HepG2 (cell line): ENCODE data around the gene SOX13. TPM values are rescaled to one million over a fixed set of nuclear protein-coding genes. Genes with fewer than 3 reads are reported as not detected.

ENCODE experiments used
- CBX5 ChIP-seq: sonication (generic); formaldehyde crosslinking; IDR thresholded peaks from 2 replicates; pipeline ENCODE4 v1.4.0; 2020; ENCODE audit warnings: missing genetic modification reagents, borderline replicate concordance
- CENPT ChIP-seq: sonication (generic); formaldehyde crosslinking; IDR thresholded peaks from 2 replicates; pipeline ENCODE4 v1.8.0; 2022; ENCODE audit warnings: low read depth, mild to moderate bottlenecking, moderate library complexity, missing genetic modification reagents
- JUN ChIP-seq: sonication (generic); formaldehyde crosslinking; IDR thresholded peaks from 2 replicates; pipeline ENCODE4 v1.4.0; 2020; ENCODE audit warnings: mild to moderate bottlenecking, missing genetic modification reagents
- NRL ChIP-seq: sonication (generic); formaldehyde crosslinking; IDR thresholded peaks from 2 replicates; pipeline ENCODE4 v1.5.0; 2020; ENCODE audit warnings: missing genetic modification reagents, mild to moderate bottlenecking, moderate library complexity, borderline replicate concordance
- PHF8 ChIP-seq: sonication (generic); formaldehyde crosslinking; IDR thresholded peaks from 2 replicates; pipeline ENCODE4 v1.5.0; 2020; ENCODE audit warnings: missing genetic modification reagents
- POGZ ChIP-seq: sonication (generic); formaldehyde crosslinking; IDR thresholded peaks from 2 replicates; pipeline ENCODE4 v1.4.0; 2020; ENCODE audit warnings: mild to moderate bottlenecking, missing genetic modification reagents
- TEAD3 ChIP-seq: optimal IDR thresholded peaks from 2 replicates; pipeline ENCODE3; 2016; ENCODE audit warnings: borderline replicate concordance
- TGIF2 ChIP-seq: IDR thresholded peaks from 2 replicates; pipeline ENCODE4 v1.6.1; 2016; ENCODE audit warnings: control low read depth, missing compliant biosample characterization
- ZFP37 ChIP-seq: sonication (generic); formaldehyde crosslinking; IDR thresholded peaks from 2 replicates; pipeline ENCODE4 v1.4.0; 2020; ENCODE audit warnings: missing genetic modification reagents, borderline replicate concordance
- ZNF207 ChIP-seq: fragments of 450-650 bp; IDR thresholded peaks from 2 replicates; pipeline ENCODE4 v1.6.1; 2016; ENCODE audit warnings: antibody characterized with exemption, borderline replicate concordance
- ZNF30 ChIP-seq: sonication (generic); formaldehyde crosslinking; IDR thresholded peaks from 2 replicates; pipeline ENCODE4 v1.5.0; 2020; ENCODE audit warnings: mild to moderate bottlenecking, missing genetic modification reagents
- ZNF446 ChIP-seq: sonication (generic); formaldehyde crosslinking; IDR thresholded peaks from 2 replicates; pipeline ENCODE4 v1.5.0; 2020; ENCODE audit warnings: mild to moderate bottlenecking, missing genetic modification reagents
- ZNF615 ChIP-seq: sonication (generic); formaldehyde crosslinking; IDR thresholded peaks from 2 replicates; pipeline ENCODE4 v1.5.0; 2020; ENCODE audit warnings: mild to moderate bottlenecking, missing genetic modification reagents, borderline replicate concordance
- ZNF670 ChIP-seq: sonication (generic); formaldehyde crosslinking; IDR thresholded peaks from 2 replicates; pipeline ENCODE4 v1.8.0; 2022; ENCODE audit warnings: mild to moderate bottlenecking, missing genetic modification reagents, borderline replicate concordance
- ZNF713 ChIP-seq: sonication (generic); formaldehyde crosslinking; IDR thresholded peaks from 2 replicates; pipeline ENCODE4 v1.4.0; 2020; ENCODE audit warnings: mild to moderate bottlenecking, missing genetic modification reagents
- ZNF788 ChIP-seq: sonication (generic); formaldehyde crosslinking; IDR thresholded peaks from 2 replicates; pipeline ENCODE4 v1.5.0; 2020; ENCODE audit warnings: mild to moderate bottlenecking, missing genetic modification reagents, borderline replicate concordance
- polyA plus RNA-seq, 8 experiments: library from polyadenylated mRNA; depleted of rRNA in 3 of 8; stranded (reverse) in 7 of 8; unstranded in 1 of 8; fragments of >200 nt; fragmentation: Illumina TruSeq in 4 of 8; extraction: Trizol in 4 of 8; gene quantifications; 2 replicates each; pipeline versions ENCODE4 v1.2.1 to v1.2.3, GENCODE V29; 2011 to 2016; ENCODE audit warnings: low read depth in 4 of 8, missing spikeins in 1 of 8, mixed read lengths in 1 of 8; ENCODE audit not compliant: insufficient read depth in 1 of 8
- total RNA-seq, 5 experiments: library from RNA; depleted of rRNA; stranded (reverse); fragments of >200 nt; fragmentation: Illumina TruSeq; extraction: Trizol; gene quantifications; 2 replicates each; pipeline ENCODE4 v1.2.3, GENCODE V29; 2016; ENCODE audit warnings: low read depth in 1 of 5
- TF ChIP-seq, protein P1 (sequence below): sonication (generic); formaldehyde crosslinking; IDR thresholded peaks from 2 replicates; pipeline ENCODE4 v1.5.0; 2020; ENCODE audit warnings: mild to moderate bottlenecking, missing genetic modification reagents
- TF ChIP-seq, protein P2 (sequence below): IDR thresholded peaks from 2 replicates; pipeline ENCODE4 v1.6.1; 2016; ENCODE audit warnings: missing genetic modification reagents, missing compliant biosample characterization
- TF ChIP-seq, protein P3 (sequence below): sonication (generic); formaldehyde crosslinking; IDR thresholded peaks from 2 replicates; pipeline ENCODE4 v1.4.0; 2020; ENCODE audit warnings: missing genetic modification reagents
- TF ChIP-seq, protein P4 (sequence below): sonication (generic); formaldehyde crosslinking; IDR thresholded peaks from 2 replicates; pipeline ENCODE4 v1.4.0; 2020; ENCODE audit warnings: mild to moderate bottlenecking, missing genetic modification reagents
- TF ChIP-seq, protein P5 (sequence below): sonication (generic); formaldehyde crosslinking; IDR thresholded peaks from 2 replicates; pipeline ENCODE4 v1.8.1; 2023; ENCODE audit warnings: mild to moderate bottlenecking, missing genetic modification reagents

SOX13 gene
- total and polyA plus RNA-seq, 2 of the 13 experiments (the other 11 are each of a cell fraction or from before 2014, with no cell fraction given) = 13.3 to 15.8 TPM

DNA sequence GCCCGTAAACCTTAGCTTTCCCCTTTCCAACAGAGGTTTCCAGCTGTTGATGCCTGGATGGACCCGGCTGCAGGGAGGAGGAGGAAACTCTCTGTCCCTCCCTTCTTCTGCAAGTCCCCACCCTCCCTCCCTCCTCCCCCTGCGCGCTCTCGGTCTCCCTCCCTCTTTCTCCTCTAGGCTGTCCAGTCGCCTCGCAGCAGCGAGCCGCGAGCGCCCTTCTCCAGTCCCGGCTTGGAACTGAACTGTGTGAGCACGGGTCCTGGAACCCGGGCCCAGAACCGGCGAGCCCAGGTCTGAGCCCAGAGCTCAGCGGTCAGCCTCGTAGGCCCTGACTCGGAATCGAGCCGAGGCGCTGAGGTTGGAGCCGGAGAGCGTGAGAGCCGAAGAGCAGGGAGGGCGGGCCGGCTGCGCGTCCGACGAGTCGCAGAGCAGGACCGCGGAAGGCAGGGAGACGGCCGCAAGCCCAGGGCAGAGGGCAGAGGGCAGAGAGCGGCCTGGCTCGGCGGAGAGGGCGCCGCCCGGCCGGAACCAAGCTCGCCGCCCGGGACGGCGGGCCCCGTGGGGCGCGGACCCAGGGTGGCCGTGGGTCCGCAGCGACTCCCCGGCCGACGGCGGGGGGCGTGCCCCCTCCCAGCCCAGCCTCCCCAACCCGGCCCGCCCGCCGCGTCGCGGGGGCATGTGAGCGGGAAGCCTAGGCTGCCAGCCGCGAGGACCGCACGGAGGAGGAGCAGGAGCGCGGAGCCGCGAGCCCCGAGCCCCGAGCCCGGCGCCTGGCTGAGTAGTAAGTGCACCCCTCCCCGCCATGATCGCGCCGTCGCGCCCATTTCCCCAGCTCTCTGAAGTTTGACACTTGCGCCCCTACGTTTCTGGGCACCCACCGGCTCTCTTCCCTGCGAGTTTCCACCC, at the start of gene SOX13 (continued):
- no peak for TF ChIP-seq CENPT (CRISPR knock-in tag)
- no peak for TF ChIP-seq ZNF30 (CRISPR knock-in tag)
- peak; percentile 70; the same call in 1 of the 2 replicates for TF ChIP-seq TGIF2 (CRISPR knock-in tag)
- TF ChIP-seq POGZ (CRISPR knock-in tag) = peak; percentile 72
- peak; percentile 68; the same call in 1 of the 2 replicates for TF ChIP-seq ZNF446 (CRISPR knock-in tag)
- TF ChIP-seq ZNF670 (CRISPR knock-in tag) = no peak
- TF ChIP-seq ZNF788 (CRISPR knock-in tag) = 0 out of 2 replicates have a peak, but pooled peaks have one; percentile 64
- TF ChIP-seq, protein P1, sequence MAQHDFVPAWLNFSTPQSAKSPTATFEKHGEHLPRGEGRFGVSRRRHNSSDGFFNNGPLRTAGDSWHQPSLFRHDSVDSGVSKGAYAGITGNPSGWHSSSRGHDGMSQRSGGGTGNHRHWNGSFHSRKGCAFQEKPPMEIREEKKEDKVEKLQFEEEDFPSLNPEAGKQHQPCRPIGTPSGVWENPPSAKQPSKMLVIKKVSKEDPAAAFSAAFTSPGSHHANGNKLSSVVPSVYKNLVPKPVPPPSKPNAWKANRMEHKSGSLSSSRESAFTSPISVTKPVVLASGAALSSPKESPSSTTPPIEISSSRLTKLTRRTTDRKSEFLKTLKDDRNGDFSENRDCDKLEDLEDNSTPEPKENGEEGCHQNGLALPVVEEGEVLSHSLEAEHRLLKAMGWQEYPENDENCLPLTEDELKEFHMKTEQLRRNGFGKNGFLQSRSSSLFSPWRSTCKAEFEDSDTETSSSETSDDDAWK (CRISPR knock-in tag) = no peak
- TF ChIP-seq ZNF713 = no peak
- no peak for TF ChIP-seq ZFP37 (CRISPR knock-in tag)
- 0 out of 2 replicates have a peak, but pooled peaks have one; percentile 42 for TF ChIP-seq NRL (CRISPR knock-in tag)
- TF ChIP-seq, protein P2, sequence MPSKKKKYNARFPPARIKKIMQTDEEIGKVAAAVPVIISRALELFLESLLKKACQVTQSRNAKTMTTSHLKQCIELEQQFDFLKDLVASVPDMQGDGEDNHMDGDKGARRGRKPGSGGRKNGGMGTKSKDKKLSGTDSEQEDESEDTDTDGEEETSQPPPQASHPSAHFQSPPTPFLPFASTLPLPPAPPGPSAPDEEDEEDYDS (CRISPR knock-in tag) = peak; percentile 69
- no peak for TF ChIP-seq JUN (CRISPR knock-in tag)
- TF ChIP-seq, protein P3, sequence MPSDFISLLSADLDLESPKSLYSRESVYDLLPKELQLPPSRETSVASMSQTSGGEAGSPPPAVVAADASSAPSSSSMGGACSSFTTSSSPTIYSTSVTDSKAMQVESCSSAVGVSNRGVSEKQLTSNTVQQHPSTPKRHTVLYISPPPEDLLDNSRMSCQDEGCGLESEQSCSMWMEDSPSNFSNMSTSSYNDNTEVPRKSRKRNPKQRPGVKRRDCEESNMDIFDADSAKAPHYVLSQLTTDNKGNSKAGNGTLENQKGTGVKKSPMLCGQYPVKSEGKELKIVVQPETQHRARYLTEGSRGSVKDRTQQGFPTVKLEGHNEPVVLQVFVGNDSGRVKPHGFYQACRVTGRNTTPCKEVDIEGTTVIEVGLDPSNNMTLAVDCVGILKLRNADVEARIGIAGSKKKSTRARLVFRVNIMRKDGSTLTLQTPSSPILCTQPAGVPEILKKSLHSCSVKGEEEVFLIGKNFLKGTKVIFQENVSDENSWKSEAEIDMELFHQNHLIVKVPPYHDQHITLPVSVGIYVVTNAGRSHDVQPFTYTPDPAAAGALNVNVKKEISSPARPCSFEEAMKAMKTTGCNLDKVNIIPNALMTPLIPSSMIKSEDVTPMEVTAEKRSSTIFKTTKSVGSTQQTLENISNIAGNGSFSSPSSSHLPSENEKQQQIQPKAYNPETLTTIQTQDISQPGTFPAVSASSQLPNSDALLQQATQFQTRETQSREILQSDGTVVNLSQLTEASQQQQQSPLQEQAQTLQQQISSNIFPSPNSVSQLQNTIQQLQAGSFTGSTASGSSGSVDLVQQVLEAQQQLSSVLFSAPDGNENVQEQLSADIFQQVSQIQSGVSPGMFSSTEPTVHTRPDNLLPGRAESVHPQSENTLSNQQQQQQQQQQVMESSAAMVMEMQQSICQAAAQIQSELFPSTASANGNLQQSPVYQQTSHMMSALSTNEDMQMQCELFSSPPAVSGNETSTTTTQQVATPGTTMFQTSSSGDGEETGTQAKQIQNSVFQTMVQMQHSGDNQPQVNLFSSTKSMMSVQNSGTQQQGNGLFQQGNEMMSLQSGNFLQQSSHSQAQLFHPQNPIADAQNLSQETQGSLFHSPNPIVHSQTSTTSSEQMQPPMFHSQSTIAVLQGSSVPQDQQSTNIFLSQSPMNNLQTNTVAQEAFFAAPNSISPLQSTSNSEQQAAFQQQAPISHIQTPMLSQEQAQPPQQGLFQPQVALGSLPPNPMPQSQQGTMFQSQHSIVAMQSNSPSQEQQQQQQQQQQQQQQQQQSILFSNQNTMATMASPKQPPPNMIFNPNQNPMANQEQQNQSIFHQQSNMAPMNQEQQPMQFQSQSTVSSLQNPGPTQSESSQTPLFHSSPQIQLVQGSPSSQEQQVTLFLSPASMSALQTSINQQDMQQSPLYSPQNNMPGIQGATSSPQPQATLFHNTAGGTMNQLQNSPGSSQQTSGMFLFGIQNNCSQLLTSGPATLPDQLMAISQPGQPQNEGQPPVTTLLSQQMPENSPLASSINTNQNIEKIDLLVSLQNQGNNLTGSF (CRISPR knock-in tag) = 0 out of 2 replicates have a peak, but pooled peaks have one; percentile 61
- TF ChIP-seq, protein P4, sequence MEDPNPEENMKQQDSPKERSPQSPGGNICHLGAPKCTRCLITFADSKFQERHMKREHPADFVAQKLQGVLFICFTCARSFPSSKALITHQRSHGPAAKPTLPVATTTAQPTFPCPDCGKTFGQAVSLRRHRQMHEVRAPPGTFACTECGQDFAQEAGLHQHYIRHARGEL (CRISPR knock-in tag) = no peak; the same call in 1 of the 2 replicates
- peak; percentile 28 for TF ChIP-seq TEAD3 (CRISPR knock-in tag)
- TF ChIP-seq ZNF207 = no peak
- TF ChIP-seq, protein P5, sequence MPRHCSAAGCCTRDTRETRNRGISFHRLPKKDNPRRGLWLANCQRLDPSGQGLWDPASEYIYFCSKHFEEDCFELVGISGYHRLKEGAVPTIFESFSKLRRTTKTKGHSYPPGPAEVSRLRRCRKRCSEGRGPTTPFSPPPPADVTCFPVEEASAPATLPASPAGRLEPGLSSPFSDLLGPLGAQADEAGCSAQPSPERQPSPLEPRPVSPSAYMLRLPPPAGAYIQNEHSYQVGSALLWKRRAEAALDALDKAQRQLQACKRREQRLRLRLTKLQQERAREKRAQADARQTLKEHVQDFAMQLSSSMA (CRISPR knock-in tag) = peak; percentile 81; the same call in 1 of the 2 replicates
- peak; percentile 96 for TF ChIP-seq PHF8 (CRISPR knock-in tag)
- TF ChIP-seq ZNF615 (CRISPR knock-in tag) = no peak
- peak; percentile 78; the same call in 1 of the 2 replicates for TF ChIP-seq CBX5 (CRISPR knock-in tag)
